Left lung (tissue), 10 donors: Measurements from ENCODE around the gene FERMT3. TPM values are rescaled to one million over a fixed set of nuclear protein-coding genes. Genes with fewer than 3 reads are reported as not detected.

ENCODE experiments used
- ATAC-seq: fragments of 200-7000 bp; cut with Tn5 transposase; one replicate; pipeline ENCODE4 v1.9.1; 2020; ENCODE audit warnings: moderate library complexity
- DNase-seq, 4 donors: peaks; one replicate each; pipeline ENCODE4 v3.0.0-alpha.2; 2013 to 2020
- H3K27ac ChIP-seq, 2 donors: fragments of 200-600 bp; sonication (generic) in 1 of 2; one replicate each; pipeline versions ENCODE4 v1.5.0 to v1.8.0; 2020 to 2021
- H3K27me3 ChIP-seq, 2 donors: fragments of 200-600 bp; sonication (generic) in 1 of 2; one replicate each; pipeline versions ENCODE4 v1.5.0 to v1.8.0; 2020 to 2021
- H3K36me3 ChIP-seq, 2 donors: fragments of 200-600 bp; sonication (generic) in 1 of 2; one replicate each; pipeline versions ENCODE4 v1.5.0 to v1.8.0; 2020 to 2021
- H3K4me1 ChIP-seq, 2 donors: fragments of 200-600 bp; one replicate each; pipeline ENCODE4 v1.8.0; 2021
- H3K4me3 ChIP-seq, 2 donors: fragments of 200-600 bp; sonication (generic) in 1 of 2; one replicate each; pipeline versions ENCODE4 v1.5.0 to v1.8.0; 2020 to 2021; ENCODE audit warnings: mild to moderate bottlenecking in 1 of 2
- H3K9me3 ChIP-seq, 2 donors: fragments of 200-600 bp; sonication (generic) in 1 of 2; one replicate each; pipeline versions ENCODE4 v1.5.0 to v1.8.0; 2020 to 2021
- CTCF ChIP-seq, 2 donors: fragments of 200-600 bp; sonication (generic) in 1 of 2; IDR thresholded peaks; one replicate each; pipeline versions ENCODE4 v1.5.0 to v1.8.0; 2021; ENCODE audit warnings: antibody characterized with exemption in 2 of 2
- intact Hi-C, 2 donors: fragments of 100-400 bp; cut with DNase I; formaldehyde crosslinking; loops; one replicate each; pipeline versions ENCODE4 v1.11.2 to v1.14.2; 2022
- polyA plus RNA-seq, 6 donors: library from polyadenylated mRNA; unstranded; fragments of 120-200 nt; gene quantifications; one replicate each; pipeline ENCODE4 v1.2.1, GENCODE V29; 2013; ENCODE audit not compliant: insufficient read length in 6 of 6
- total RNA-seq, 2 donors: library from RNA; stranded (reverse); fragmentation: NEBNext Ultra II Directional; extraction: Animal tissue kit (Norgen Biotek cat#: 25700); gene quantifications; one replicate each; pipeline ENCODE4 v1.2.1, GENCODE V29; 2021
- donor health status: DM: no; HTN: yes; CAD: no.
- donor health status: DM: no; HTN: no; CAD: no.

The FERMT3 gene
- total and polyA plus RNA-seq, 8 donors, result 9.1 to 100 (median 10.8) TPM

- DNase-seq, result peak; percentile 98 to 100 (median 98)
- peak overlapping the region; percentile 97 to 100 for H3K27ac ChIP-seq
- H3K4me1 ChIP-seq, result peaks cover 13 to 44% of the 10 kb centered on the region in 2 donors
- no peak for TF ChIP-seq CTCF (IDR thresholded peaks at IDR 0.05)
- peaks cover 0 to 27% of the 10 kb centered on the region in 2 donors for H3K36me3 ChIP-seq
- H3K4me3 ChIP-seq, result peak overlapping the region; percentile 71 to 81
- intact Hi-C loops, result no loop called here
- no peaks in the 10 kb centered on the region for H3K9me3 ChIP-seq
- peak; percentile 84 for ATAC-seq
- no peaks in the 10 kb centered on the region for H3K27me3 ChIP-seq
Measured at GRCh38 chr11:64269540-64270220, 63.2 kb downstream of the FERMT3 start.

Other genes with a start within 250 kb of the FERMT3 start
- gene COX8A, start 232.1 kb upstream of the FERMT3 start, total RNA-seq, result 100 to 1,000 TPM; 267 to 281 TPM
- gene COX8A, start 232.1 kb upstream of the FERMT3 start, polyA plus RNA-seq, result 100 to 1,000 TPM; 135 to 192 (median 162) TPM
- gene OTUB1, start 220.3 kb upstream of the FERMT3 start, total RNA-seq, result 10 to 100 TPM; 65.0 to 67.7 TPM
- gene OTUB1, start 220.3 kb upstream of the FERMT3 start, polyA plus RNA-seq, result 10 to 100 TPM; 80.9 to 94.8 (median 84.0) TPM
- under 1 TPM; 0.15 to 0.18 TPM for gene FLRT1, start 170.8 kb upstream of the FERMT3 start, total RNA-seq
- gene FLRT1, start 170.8 kb upstream of the FERMT3 start, polyA plus RNA-seq, result 1 to 10 TPM; 2.6 to 5.5 (median 4.0) TPM
- 10 to 100 TPM; 13.5 to 19.8 TPM for gene MACROD1, start 40.6 kb upstream of the FERMT3 start, total RNA-seq
- gene MACROD1, start 40.6 kb upstream of the FERMT3 start, polyA plus RNA-seq, result 10 to 100 TPM; 18.5 to 25.1 (median 22.0) TPM
- 100 to 1,000 TPM; 124 to 149 TPM for gene STIP1, start 20.6 kb upstream of the FERMT3 start, total RNA-seq
- gene STIP1, start 20.6 kb upstream of the FERMT3 start, polyA plus RNA-seq, result 100 to 1,000 TPM; 142 to 209 (median 172) TPM
- 10 to 100 TPM; 26.8 to 28.9 TPM for gene TRPT1, start 19.5 kb downstream of the FERMT3 start, total RNA-seq
- gene TRPT1, start 19.5 kb downstream of the FERMT3 start, polyA plus RNA-seq, result 10 to 100 TPM; 26.3 to 33.2 (median 28.9) TPM
- gene NUDT22, start 19.6 kb downstream of the FERMT3 start, total RNA-seq, result 10 to 100 TPM; 50.6 to 54.3 TPM
- gene NUDT22, start 19.6 kb downstream of the FERMT3 start, polyA plus RNA-seq, result 10 to 100 TPM; 17.1 to 28.7 (median 21.5) TPM
- 10 to 100 TPM; 26.0 to 43.3 TPM for gene DNAJC4, start 23.8 kb downstream of the FERMT3 start, total RNA-seq
- 10 to 100 TPM; 61.3 to 83.9 (median 72.3) TPM for gene DNAJC4, start 23.8 kb downstream of the FERMT3 start, polyA plus RNA-seq
- 100 to 1,000 TPM; 107 to 132 TPM for gene VEGFB, start 27.9 kb downstream of the FERMT3 start, total RNA-seq
- gene VEGFB, start 27.9 kb downstream of the FERMT3 start, polyA plus RNA-seq, result 100 to 1,000 TPM in 1 of 6 donors, 10 to 100 TPM in 5; 72.9 to 111 (median 81.7) TPM
- gene FKBP2, start 34.4 kb downstream of the FERMT3 start, total RNA-seq, result 10 to 100 TPM; 61.9 to 66.1 TPM
- 10 to 100 TPM; 59.5 to 81.4 (median 70.7) TPM for gene FKBP2, start 34.4 kb downstream of the FERMT3 start, polyA plus RNA-seq
- 100 to 1,000 TPM; 154 to 200 TPM for gene PPP1R14B, start 40.2 kb downstream of the FERMT3 start, total RNA-seq
- gene PPP1R14B, start 40.2 kb downstream of the FERMT3 start, polyA plus RNA-seq, result 100 to 1,000 TPM in 1 of 6 donors, 10 to 100 TPM in 5; 56.7 to 100 (median 79.5) TPM
- 10 to 100 TPM; 39.1 to 42.7 TPM for gene PLCB3, start 44.8 kb downstream of the FERMT3 start, total RNA-seq
- 10 to 100 TPM; 18.9 to 27.4 (median 21.7) TPM for gene PLCB3, start 44.8 kb downstream of the FERMT3 start, polyA plus RNA-seq
- 10 to 100 TPM; 58.8 to 71.4 TPM for gene BAD, start 77.9 kb downstream of the FERMT3 start, total RNA-seq
- 10 to 100 TPM; 45.0 to 62.1 (median 52.2) TPM for gene BAD, start 77.9 kb downstream of the FERMT3 start, polyA plus RNA-seq
- gene GPR137, start 79.1 kb downstream of the FERMT3 start, total RNA-seq, result 10 to 100 TPM; 34.1 to 39.6 TPM
- gene GPR137, start 79.1 kb downstream of the FERMT3 start, polyA plus RNA-seq, result 10 to 100 TPM; 23.6 to 33.7 (median 30.5) TPM
- gene KCNK4, start 84.6 kb downstream of the FERMT3 start, total RNA-seq, result not detected
- gene KCNK4, start 84.6 kb downstream of the FERMT3 start, polyA plus RNA-seq, result under 1 TPM in 2 of 6 donors, not detected in 4; 0.11 to 0.14 TPM
- not detected for gene CATSPERZ, start 93.6 kb downstream of the FERMT3 start, total RNA-seq
- gene CATSPERZ, start 93.6 kb downstream of the FERMT3 start, polyA plus RNA-seq, result not detected
- gene ESRRA, start 98.8 kb downstream of the FERMT3 start, total RNA-seq, result 10 to 100 TPM; 42.8 to 60.1 TPM
- gene ESRRA, start 98.8 kb downstream of the FERMT3 start, polyA plus RNA-seq, result 10 to 100 TPM; 10.2 to 19.3 (median 12.6) TPM
- gene TRMT112, start 110.8 kb downstream of the FERMT3 start, total RNA-seq, result 100 to 1,000 TPM; 178 to 196 TPM
- gene TRMT112, start 110.8 kb downstream of the FERMT3 start, polyA plus RNA-seq, result 100 to 1,000 TPM; 211 to 252 (median 222) TPM
- gene PRDX5, start 111.4 kb downstream of the FERMT3 start, total RNA-seq, result 100 to 1,000 TPM; 165 to 208 TPM
- 100 to 1,000 TPM; 150 to 209 (median 171) TPM for gene PRDX5, start 111.4 kb downstream of the FERMT3 start, polyA plus RNA-seq
- gene CCDC88B, start 133.5 kb downstream of the FERMT3 start, total RNA-seq, result 10 to 100 TPM; 12.1 to 35.7 TPM
- 1 to 10 TPM; 4.7 to 7.0 (median 6.0) TPM for gene CCDC88B, start 133.5 kb downstream of the FERMT3 start, polyA plus RNA-seq
- 10 to 100 TPM; 37.1 to 57.6 TPM for gene RPS6KA4, start 152.4 kb downstream of the FERMT3 start, total RNA-seq
- gene RPS6KA4, start 152.4 kb downstream of the FERMT3 start, polyA plus RNA-seq, result 10 to 100 TPM; 10.6 to 17.6 (median 12.9) TPM